Epithelial cell of esophagus (primary cell): Measurements from ENCODE around the gene NOL9.

Source experiments
- DNase-seq: peaks from one replicate; pipeline ENCODE4 v3.0.0; 2010; ENCODE audit warnings: low read depth
- H3K4me3 ChIP-seq: 2 replicates; pipeline ENCODE4 v1.5.1; 2011; ENCODE audit warnings: mild to moderate bottlenecking, low read length, control low read depth
- CTCF ChIP-seq: IDR thresholded peaks from 2 replicates; pipeline ENCODE4 v1.5.1; 2011; ENCODE audit warnings: low read depth, mild to moderate bottlenecking, low read length, control low read depth, inconsistent platforms; ENCODE audit not compliant: insufficient read depth; ENCODE audit errors: missing control alignments

Gene NOL9

DNA sequence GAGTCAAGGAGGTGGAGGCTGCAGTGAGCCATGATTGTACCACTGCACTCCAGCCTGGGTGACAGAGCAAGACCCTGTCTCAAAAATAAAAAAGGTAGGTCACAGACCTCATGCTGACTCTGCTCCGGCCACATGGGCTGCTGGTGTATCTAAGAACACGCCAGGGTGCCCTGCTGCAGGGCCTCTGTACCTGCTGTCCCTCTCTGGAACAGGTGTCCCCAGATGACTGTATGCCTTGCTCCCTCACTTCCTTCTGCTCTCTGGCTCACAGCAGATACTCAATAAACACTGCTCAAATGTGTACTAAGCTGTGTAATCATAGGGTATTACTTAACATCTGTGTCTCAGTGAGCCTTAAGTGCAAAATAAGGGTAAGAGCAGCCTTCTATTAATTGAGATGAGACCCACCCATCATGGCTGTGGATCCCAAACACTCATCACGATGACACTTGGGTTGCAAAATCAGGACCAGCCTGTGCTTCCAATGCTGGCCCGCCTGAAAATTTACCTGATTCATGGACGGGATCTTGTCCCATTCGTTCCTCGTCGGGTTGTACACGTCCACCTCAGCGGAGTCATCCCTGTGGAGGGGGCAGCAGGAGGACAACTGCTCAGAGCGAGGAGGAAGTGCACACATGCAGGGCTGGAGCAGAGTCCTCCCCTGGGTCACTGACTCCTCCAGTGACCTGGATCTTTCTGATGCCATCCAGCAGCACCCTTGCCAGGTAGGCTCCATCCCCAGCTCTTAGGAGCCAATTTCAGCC lies 40.8 kb upstream of the NOL9 start:
- TF ChIP-seq CTCF: no peak
- no peak overlapping the region for H3K4me3 ChIP-seq
- DNase-seq: no peak

DNA sequence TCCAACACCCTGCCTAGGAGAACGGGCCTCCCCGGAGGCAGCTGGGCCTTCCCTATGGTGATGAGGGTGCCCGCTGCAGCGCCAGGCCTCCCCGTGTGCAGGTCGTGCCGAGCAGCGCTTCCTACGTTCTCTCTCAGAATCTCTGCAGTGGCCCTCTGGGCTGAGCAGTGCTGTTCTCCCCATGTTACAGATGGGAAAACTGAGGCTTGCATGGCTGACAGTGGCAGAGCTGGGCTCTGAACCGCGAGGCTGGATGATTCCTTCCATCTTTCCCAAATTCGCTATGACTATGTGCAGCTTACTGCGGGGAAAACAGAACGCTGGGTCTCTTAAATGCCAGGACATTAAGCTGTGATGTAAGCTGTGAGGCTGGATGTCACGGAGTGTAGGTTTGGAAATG lies 39.5 kb upstream of the NOL9 start:
- TF ChIP-seq CTCF: no peak
- DNase-seq: no peak
- H3K4me3 ChIP-seq: no peak overlapping the region

DNA sequence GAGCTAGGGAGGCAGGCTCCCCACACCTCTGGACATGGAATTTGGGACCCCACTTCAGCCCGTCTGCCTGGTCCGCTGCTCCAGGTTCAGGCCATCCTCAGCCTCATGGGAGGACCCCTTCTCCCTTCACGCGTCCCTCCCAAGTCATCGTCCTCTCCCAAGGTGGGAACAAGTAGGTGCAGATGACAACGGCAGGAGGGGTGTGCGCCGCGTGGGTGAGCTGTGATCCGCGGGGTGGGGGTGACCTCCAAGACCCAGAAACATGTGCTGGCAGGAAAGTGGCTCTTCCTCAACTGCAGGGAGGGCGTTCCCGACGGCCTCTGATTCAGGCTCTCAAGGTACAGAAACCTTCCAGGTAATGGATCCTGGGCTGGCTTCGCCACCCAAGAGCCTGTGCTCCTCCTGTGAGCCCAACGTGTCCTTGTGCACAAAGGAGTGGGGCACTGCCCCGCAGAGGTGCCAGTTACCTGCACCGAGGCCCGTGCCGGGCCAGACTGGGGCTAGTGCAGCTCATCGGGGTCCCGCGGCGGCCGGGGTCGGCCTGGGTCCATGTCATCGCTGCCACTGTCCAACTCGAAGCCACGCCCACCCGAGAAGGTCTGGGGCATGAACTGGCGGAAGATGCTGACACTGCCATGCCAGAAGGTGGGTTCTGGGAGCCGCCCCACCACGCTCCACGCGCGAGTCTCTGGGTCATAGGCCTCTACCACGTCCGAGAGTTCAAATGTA lies 38.7 kb upstream of the NOL9 start:
- H3K4me3 ChIP-seq: no peak overlapping the region
- no peak for TF ChIP-seq CTCF
- no peak for DNase-seq

- no peak for DNase-seq
- no peak overlapping the region for H3K4me3 ChIP-seq
- no peak for TF ChIP-seq CTCF
Measured at GRCh38 chr1:6592441-6592840, 38.1 kb upstream of the NOL9 start.

DNA sequence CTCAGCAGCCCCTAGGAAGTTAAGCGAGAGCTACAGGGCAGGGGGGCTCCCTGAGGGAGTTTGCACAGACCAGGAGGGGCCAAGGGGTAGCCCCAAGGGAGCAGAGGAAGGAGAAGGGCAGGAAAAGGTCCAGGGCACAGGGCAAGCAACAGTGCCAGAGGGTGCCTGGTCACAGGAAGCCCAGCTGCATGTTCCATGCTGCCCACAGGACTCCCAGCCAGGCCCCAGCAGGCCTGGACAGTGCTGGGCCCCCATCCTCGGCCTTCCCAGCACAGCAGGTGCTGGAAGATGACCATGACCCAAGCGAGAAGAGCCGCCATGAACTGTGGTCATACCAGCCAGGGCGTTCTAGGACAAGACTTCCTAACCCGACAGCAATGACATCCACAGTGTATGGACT lies 37.3 kb upstream of the NOL9 start:
- no peak for TF ChIP-seq CTCF
- DNase-seq: no peak
- no peak overlapping the region for H3K4me3 ChIP-seq

DNA sequence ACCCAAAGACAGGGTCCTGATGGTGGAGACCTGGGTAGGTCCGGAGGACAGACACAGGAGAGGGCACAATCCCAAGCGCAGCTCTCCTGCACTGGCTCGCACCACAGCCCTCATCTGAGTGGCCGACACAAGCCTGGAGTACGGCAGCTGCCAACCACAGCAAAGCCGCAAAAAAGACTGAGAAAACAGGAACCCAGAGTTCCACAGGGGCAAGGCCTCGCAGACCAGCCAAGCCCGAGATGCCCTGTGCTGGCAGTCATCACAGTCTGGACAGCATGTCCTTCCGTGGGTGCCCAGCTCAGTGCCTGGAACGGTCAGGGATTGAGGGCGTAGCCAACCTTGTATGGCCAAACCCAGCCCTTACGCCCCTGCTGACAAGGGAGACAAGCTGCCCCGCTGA lies 36.9 kb upstream of the NOL9 start:
- H3K4me3 ChIP-seq: no peak overlapping the region
- DNase-seq: no peak
- no peak for TF ChIP-seq CTCF

GRCh38 chr1:6590046-6590445 lies 35.7 kb upstream of the NOL9 start:
- no peak for DNase-seq
- no peak overlapping the region for H3K4me3 ChIP-seq
- TF ChIP-seq CTCF: no peak
